ENCODE measurements around the gene WDR1.

WDR1 gene

DNA sequence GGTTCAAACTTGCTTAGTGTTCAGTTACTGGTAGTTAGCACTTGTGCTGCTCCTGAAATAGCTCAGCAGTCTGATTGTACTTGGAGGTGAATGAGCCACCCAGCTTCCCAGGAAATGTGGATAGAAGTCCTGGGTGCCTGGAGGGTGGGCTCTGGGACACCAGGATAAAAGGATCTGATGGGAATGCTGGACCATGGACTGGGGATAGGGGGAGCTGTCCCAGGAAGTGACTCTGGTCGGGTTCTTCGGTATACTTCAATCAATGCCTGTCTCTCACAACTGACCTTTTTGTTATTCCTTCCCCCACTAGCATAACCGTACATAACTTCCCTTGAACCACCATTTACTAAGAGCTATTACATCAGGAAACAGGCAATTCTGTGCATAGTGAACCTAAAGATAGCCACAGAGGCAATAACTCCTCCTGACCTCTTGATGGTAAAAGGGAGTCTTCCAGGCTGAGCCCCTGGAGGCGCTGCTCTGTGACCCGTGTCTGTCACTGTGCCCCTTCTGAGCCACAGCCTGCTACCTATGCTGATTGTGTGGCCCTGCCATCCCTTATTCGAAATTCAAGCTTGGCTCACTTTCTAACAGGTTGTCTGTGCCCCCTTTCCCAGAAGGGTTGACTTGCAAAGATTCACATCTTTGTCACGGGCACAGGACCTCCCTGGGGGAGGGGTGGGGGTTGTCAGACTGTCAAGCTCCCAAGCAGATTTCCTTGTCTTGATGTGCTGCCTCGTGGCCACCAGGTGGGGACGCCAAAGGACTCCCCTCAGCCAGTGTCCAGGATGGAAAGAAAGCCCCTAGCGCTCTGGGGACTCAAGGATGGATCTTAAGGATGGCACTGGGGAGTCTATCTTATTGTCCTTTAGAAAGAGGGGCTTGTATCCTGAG, 24.5 kb upstream of the WDR1 start:
- no peak for TF ChIP-seq CTCF (IDR thresholded peaks at IDR 0.05; ENCODE audit: unreplicated experiment in 3 of 3)
- no peaks in the 10 kb centered on the region for H3K36me3 Mint-ChIP-seq (ENCODE audit: low read depth)
- H3K4me3 Mint-ChIP-seq = no peak overlapping the region
- H3K27ac Mint-ChIP-seq = no peak overlapping the region
- H3K4me1 Mint-ChIP-seq = no peaks in the 10 kb centered on the region
- peaks cover 11% of the 10 kb centered on the region for H3K27me3 Mint-ChIP-seq (ENCODE audit: low read depth)
- peaks cover 6% of the 10 kb centered on the region for H3K9me3 Mint-ChIP-seq

- H3K4me1 Mint-ChIP-seq = no peaks in the 10 kb centered on the region
- H3K4me3 Mint-ChIP-seq = no peak overlapping the region
- no peaks in the 10 kb centered on the region for H3K36me3 Mint-ChIP-seq (ENCODE audit: low read depth)
- no peak overlapping the region for H3K27ac Mint-ChIP-seq
- peaks cover 6% of the 10 kb centered on the region for H3K9me3 Mint-ChIP-seq
- no peak for TF ChIP-seq CTCF (IDR thresholded peaks at IDR 0.05; ENCODE audit: unreplicated experiment in 3 of 3)
- peaks cover 11% of the 10 kb centered on the region for H3K27me3 Mint-ChIP-seq (ENCODE audit: low read depth)
Observed at GRCh38 chr4:10139518-10139917, 22.9 kb upstream of the WDR1 start.

GRCh38 chr4:10135260-10135659, 18.7 kb upstream of the WDR1 start:
- peaks cover 13% of the 10 kb centered on the region for H3K27me3 Mint-ChIP-seq (ENCODE audit: low read depth)
- TF ChIP-seq CTCF (IDR thresholded peaks at IDR 0.05; ENCODE audit: unreplicated experiment in 3 of 3) = no peak
- H3K9me3 Mint-ChIP-seq = peaks cover 10% of the 10 kb centered on the region
- H3K36me3 Mint-ChIP-seq (ENCODE audit: low read depth) = no peaks in the 10 kb centered on the region
- no peak overlapping the region for H3K4me3 Mint-ChIP-seq
- no peak overlapping the region for H3K27ac Mint-ChIP-seq
- H3K4me1 Mint-ChIP-seq = peaks cover under 1% of the 10 kb centered on the region

- TF ChIP-seq CTCF (IDR thresholded peaks at IDR 0.05; ENCODE audit: unreplicated experiment in 3 of 3) = no peak
- Mint-ChIP-seq H3K36me3 (ENCODE audit: low read depth) (no peaks in the 10 kb centered on the region), H3K4me1 (peaks cover 5% of the 10 kb centered on the region), H3K27ac (no peak overlapping the region), H3K4me3 (no peak overlapping the region), H3K27me3 (ENCODE audit: low read depth) (peaks cover 22% of the 10 kb centered on the region), H3K9me3 (peaks cover 10% of the 10 kb centered on the region)
Observed at GRCh38 chr4:10134141-10134540, 17.5 kb upstream of the WDR1 start.

GRCh38 chr4:10131202-10131601, 14.6 kb upstream of the WDR1 start:
- peaks cover 22% of the 10 kb centered on the region for H3K27me3 Mint-ChIP-seq (ENCODE audit: low read depth)
- H3K9me3 Mint-ChIP-seq = peaks cover 4% of the 10 kb centered on the region
- no peak overlapping the region for H3K4me3 Mint-ChIP-seq
- TF ChIP-seq CTCF (IDR thresholded peaks at IDR 0.05; ENCODE audit: unreplicated experiment in 3 of 3) = no peak
- no peak overlapping the region for H3K27ac Mint-ChIP-seq
- H3K36me3 Mint-ChIP-seq (ENCODE audit: low read depth) = no peaks in the 10 kb centered on the region
- peaks cover 5% of the 10 kb centered on the region for H3K4me1 Mint-ChIP-seq
